NCI-H128 (cell line): ENCODE measurements around the gene CDAN1.

Experiments
- DNase-seq: peaks from one replicate; lab custom pipeline; 2025; ENCODE audit not compliant: unreplicated experiment; lab: John Stamatoyannopoulos, UW

Gene CDAN1

GRCh38 chr15:42675021-42675420 lies 61.9 kb downstream of the CDAN1 start:
- no peak for DNase-seq

- DNase-seq, result no peak
These were observed 62.5 kb downstream of the CDAN1 start for GRCh38 chr15:42674472-42674871.
